DMS153 (cell line): ENCODE measurements around the gene OR5M8.

Experiments
- DNase-seq: peaks from one replicate; lab custom pipeline; 2025; lab: John Stamatoyannopoulos, UW

Gene OR5M8

DNA sequence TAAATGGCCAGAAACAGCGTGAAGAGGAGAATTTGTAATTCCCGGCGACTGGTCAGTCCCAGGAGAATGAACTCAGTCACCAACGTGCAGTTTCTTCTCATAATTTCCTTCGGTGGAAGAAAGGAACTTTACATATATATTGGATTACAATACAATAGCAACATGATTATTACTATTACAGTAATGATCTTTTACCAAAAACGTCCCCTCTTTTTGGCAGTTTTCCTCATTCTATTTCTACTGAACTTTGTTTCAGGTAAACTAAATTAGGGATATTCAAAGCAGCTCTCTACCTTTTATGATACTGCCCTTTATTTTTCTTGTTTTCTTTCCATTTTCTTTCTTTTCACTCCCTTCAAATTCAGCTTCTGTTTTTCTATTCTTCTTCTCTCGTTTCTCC is at the start of gene OR5M8:
Gene OR5M8 (minus strand): TSS at position 101 of the 400 bp plus-strand sequence. CDS start 0 bp downstream, at position 101.
- no peak for DNase-seq

DNA sequence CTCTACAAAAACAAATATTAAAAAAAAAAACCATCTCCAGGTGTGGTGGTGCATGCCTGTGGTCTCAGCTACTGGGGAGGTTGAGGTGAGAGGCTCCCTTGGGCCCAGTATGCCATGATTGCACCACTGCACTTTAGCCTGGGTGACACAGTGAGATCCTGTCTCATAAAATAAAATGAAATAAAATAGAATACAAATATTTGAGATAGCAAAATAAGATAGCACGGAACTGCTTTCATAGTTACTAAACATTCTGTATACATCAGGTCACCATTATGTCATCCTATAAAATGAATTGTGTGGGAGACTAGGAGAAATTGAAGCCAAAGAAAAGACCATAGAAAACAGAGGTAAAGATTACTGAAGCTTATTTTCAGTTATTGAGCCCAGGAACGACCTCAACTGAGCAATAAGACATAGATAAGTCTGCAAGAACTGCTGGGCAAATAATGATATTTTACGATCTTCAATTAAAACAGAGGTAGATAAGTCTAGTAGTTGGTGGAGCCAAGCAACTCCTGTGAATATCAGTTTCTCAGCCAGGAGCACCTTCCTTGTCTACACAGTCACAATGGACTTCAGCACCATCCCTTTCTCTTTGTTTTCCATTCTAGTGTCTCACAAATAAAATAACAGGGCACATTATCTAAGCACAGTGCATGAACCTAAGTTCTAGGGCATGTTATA is 42.0 kb upstream of the OR5M8 start:
- DNase-seq: no peak

DNA sequence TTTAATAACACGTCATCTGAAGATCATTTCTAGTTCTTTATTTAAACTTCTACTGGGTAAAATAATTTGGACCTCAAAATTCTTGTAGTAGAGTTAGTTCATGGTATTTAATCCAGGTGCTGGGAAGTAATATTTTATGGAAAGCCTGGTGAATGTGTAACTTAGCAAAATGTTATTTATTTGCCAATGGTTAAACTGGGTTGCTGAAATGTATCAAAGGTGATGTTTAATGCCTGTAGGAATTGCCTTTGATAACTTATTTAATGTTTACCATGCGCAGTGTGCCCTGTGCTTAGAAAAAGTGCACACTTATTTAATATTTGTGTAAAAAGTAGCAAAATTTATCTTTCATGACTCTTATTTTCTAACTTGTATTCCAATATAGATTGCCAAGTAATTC is 40.7 kb upstream of the OR5M8 start:
- DNase-seq: no peak

DNA sequence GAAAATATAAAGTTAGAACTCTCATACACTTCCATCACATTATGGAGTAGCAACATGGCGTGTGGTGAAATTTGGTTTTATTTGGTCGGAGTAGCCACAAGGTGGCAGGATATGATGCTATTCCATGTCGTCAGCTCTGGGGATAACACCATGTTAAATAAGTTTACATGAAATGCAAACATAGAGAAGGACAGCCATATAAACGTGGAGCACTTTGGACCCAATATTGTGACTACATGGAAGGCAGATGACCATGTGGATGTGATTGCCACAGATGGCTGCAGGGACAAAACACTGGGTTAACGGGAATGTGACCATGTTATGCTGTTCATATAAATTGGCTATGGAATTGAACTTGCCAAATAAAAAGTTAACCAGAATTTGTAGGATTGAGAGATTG is 30.8 kb upstream of the OR5M8 start:
- no peak for DNase-seq

DNA sequence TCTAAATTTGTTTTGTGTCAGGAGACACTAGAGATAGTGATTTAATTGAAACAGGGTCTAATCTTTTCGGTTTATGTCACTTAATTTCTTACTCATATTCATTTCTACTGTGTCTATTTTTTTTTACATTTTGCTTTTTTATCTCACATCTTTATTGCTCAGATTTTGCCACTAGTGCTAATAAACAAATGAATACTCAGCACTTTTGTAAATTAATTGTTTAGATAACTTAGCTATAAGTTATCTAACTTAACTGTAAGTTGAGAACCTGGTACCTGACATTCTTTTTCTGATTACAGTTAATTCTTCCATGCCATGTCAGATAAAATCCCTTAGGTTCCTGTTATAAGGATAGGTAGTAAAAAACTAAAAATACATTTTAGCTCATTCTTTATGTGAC is 22.1 kb upstream of the OR5M8 start:
- DNase-seq: no peak

DNA sequence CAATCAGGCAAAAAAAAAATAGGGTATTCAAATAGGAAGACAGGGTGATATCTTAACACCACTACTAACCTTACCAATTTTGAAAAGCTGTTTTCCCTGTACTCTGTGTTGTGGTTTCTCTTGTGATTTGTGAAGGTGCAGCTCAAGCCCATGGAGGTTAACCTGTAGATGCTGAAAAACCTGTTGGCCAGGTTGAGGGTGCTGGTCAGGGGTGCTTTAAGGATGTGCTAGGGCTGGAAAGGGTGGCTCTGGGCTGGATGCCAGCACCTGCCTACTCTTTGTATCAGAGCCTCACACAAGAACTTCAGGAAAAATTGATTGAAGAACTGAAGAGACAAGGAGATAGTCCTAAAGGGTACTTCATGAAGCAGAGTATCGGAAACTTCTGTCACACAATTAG is 18.3 kb upstream of the OR5M8 start:
- DNase-seq: no peak

DNA sequence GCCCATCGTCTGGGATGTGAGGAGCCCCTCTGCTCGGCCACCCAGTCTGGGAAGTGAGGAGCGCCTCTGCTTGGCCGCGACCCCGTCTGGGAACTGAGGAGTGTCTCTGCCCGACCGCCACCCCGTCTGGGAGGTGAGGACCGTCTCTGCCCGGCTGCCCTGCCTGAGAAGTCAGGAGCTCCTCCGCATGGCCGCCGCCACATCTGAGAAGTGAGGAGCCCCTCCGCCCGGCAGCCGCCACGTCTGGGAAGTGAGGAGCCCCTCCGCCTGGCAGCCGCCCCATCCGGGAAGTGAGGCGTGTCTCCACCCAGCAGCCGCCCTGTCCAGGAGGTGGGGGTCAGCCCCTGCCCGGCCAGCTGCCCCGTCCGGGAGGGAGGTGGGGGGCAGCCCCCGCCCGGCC is 5.8 kb upstream of the OR5M8 start:
- DNase-seq: no peak

DNA sequence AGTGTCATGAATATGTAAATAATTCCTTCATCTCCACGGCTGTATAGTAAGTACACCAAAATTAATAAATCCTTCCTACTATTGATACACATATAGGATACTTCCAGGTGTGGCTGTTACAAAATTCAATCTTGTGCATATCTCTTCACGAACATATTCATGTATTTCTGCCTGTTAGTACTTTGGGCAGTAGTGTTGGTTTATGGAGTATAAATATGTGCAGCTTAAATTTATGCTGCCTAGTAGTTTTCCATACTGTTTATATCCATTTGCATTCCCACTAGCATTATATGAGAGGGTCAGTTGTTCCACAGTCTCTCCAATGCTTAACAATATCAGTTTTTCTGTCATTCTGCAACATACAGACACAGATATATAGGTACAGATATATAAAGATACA is 3.9 kb upstream of the OR5M8 start:
- DNase-seq: no peak

- DNase-seq: no peak
These were observed 4.4 kb downstream of the OR5M8 start for GRCh38 chr11:56486801-56487200.

- no peak for DNase-seq
These were observed 16.4 kb downstream of the OR5M8 start for GRCh38 chr11:56474729-56475235.

DNA sequence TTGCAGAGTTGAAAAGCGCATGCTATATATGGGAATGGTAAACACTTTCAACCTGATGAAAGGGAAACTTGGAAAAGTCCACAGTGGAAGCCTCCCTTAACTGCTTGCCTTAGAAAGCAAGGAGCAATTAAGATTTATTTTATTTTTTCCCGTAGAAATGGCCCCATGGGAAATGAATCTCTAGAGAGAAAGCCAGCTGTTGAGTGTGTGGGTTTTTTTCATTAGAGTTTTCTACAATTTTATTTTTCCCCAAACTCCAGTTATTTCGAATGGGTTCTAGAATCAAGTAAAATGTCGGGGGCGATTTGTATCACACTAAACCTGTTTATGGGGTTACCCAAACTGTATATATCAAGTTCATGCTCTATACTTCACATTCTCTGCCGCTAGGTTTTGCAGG is 17.9 kb downstream of the OR5M8 start, which contains the start of gene OR5M3:
Gene OR5M3 (minus strand): TSS at position 101 of the 400 bp plus-strand sequence. CDS start 2,855 bp downstream, outside the sequence.
- DNase-seq: no peak

DNA sequence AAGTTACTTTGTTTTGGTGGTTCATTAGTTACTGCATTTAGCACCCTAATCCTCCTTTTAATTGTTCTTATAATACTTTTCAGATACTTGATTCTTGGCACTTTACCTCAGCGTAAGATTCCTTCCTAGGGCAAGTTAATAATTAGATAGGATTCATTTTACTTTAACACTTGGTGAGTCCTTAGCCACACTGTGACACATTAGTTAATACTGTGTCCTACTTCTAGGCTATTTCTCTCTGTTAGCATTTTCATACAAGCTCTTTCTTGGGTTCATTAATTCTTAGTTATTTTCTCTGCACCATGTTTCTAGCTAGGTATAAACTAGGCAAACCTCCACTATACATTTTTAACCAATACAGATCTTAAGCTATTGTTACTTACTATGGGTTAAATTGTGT is 34.1 kb downstream of the OR5M8 start:
- DNase-seq: no peak

DNA sequence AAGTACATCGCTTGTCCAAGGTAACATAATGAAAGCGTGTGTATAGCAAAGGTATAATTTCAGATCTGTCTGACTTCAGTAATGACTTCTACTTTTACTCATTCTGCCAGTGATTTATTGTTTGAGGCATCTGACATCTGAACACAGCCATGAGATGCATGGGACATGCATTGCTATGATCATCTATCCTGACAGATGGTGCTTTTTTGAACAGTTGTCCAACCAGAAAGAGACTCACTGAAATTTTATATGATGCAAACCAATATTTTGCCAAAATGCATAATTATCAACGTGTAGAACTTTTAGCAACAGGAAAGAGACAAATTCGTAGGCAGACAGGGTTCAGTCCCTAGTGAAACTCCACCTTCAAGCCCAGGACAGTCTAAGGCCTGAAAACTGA is 37.6 kb downstream of the OR5M8 start:
- no peak for DNase-seq
